Measurements from ENCODE around the gene LSM11.

The LSM11 gene

GRCh38 chr5:157766902-157767301, 23.4 kb downstream of the LSM11 start:
- no peak for DNase-seq

- DNase-seq, result no peak
These were observed 24.2 kb downstream of the LSM11 start for GRCh38 chr5:157767689-157768088.

GRCh38 chr5:157770665-157771064, 27.2 kb downstream of the LSM11 start:
- DNase-seq, result no peak

GRCh38 chr5:157772127-157772526, 28.6 kb downstream of the LSM11 start:
- DNase-seq, result no peak

- no peak for DNase-seq
These were observed 34.8 kb downstream of the LSM11 start for GRCh38 chr5:157778121-157778805.

GRCh38 chr5:157779221-157779620, 35.7 kb downstream of the LSM11 start:
- DNase-seq, result no peak

GRCh38 chr5:157785801-157786200, 42.3 kb downstream of the LSM11 start:
- no peak for DNase-seq

- DNase-seq, result no peak
These were observed 49.8 kb downstream of the LSM11 start for GRCh38 chr5:157793301-157793700.

GRCh38 chr5:157799578-157799977, 56.1 kb downstream of the LSM11 start:
- DNase-seq, result no peak

GRCh38 chr5:157800137-157800536, 56.6 kb downstream of the LSM11 start:
- DNase-seq, result no peak

- DNase-seq, result no peak
These were observed 59.2 kb downstream of the LSM11 start for GRCh38 chr5:157802736-157803135.

- no peak for DNase-seq
These were observed 64.5 kb downstream of the LSM11 start for GRCh38 chr5:157808043-157808442.
